GM10248 (cell line): Measurements from ENCODE around the gene RGS13.

Source experiments
- CTCF ChIA-PET: fragments of 300-600 bp; sonication (Branson Sonifier 250); formaldehyde crosslinking; extraction: SDS; loops from one replicate; lab custom pipeline; 2021; ENCODE audit warnings: antibody characterized with exemption; lab: Yijun Ruan, JAX
- POLR2A ChIA-PET: fragments of 350-650 bp; sonication (Branson Sonifier 250); formaldehyde crosslinking; extraction: SDS; loops from one replicate; lab custom pipeline; 2020; ENCODE audit warnings: antibody characterized with exemption; lab: Yijun Ruan, JAX
- DNase-seq: peaks from one replicate; pipeline ENCODE4 v3.0.0; 2012; ENCODE audit errors: extremely low spot score
- CTCF ChIP-seq: IDR thresholded peaks from 2 replicates; pipeline ENCODE4 v1.5.1; 2012; ENCODE audit warnings: mild to moderate bottlenecking, low read depth; ENCODE audit errors: extremely low read depth, missing control alignments, control extremely low read depth

The RGS13 gene, protein sequence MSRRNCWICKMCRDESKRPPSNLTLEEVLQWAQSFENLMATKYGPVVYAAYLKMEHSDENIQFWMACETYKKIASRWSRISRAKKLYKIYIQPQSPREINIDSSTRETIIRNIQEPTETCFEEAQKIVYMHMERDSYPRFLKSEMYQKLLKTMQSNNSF

DNA sequence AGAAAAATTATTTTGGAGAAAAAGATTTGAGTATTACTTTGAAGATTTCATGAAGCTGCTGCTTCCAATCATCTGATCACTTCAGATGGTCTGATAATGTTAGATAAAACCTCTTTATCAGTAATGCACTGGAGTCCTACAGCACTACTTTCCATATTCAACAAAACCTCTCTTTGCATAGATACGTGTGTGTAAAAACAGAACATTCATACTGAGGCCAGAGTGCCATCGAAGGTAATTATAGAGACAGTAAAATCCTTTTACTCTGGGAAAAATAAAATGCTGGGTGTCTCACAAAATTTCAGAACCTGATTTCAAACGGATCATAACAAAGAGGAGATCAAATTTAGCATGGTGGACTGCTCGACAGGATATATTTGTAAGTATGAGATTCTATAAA is at the start of gene RGS13:
Gene RGS13 (plus strand): TSS at position 209 of the 400 bp plus-strand sequence. CDS start 8,188 bp downstream, outside the sequence.
- DNase-seq: no peak
- POLR2A ChIA-PET: no interaction called here
- TF ChIP-seq CTCF: no peak
- CTCF ChIA-PET: no interaction called here

DNA sequence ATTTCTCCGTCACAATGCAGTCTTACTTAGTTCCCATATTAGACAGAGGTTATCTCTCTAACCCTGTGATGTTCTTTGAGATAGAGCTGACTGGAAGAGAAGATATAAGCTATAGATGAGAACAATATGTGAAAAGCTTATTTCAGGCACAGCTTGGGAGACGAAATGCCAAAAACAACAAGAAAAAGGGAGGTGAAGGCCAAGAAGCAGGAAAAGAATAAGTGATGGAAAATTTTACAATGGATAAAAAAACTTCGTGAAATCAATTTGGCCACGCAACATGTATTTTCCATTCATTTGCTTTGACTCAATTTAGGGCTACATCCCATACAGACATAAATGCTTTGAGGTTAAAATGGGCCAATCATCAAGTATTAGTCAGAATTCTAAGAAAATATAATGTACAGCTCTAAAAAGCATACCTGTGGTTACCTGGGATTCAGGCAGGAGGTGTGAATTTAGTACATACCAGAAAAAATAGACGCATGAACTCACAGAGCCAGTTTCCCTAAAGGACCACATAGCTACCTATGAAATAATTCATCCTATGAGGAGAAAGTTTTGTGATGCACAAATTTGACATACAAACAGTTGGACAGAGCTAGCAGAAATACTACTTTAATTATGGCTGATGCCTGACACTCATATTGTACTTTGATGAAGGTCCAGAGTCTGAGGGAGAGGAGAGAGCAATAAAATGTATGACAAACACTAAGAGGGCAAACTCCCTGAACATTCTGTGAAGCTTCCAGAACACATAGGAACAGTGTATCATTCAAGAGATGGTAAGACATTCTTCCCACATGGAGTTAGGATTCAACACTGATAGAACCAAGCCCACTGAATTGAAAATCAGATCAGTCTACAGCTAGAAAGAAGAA is 48.3 kb upstream of the RGS13 start:
- CTCF ChIA-PET: interaction anchor here (1.1 to 2.8 kb wide), 4 partner anchors 9 to 110 kb away, joined by 3 to 13 read pairs (median 6); no protein-coding TSS in a partner anchor
- no peak for DNase-seq
- TF ChIP-seq CTCF: no peak
- POLR2A ChIA-PET: no interaction called here

- no peak for TF ChIP-seq CTCF
- no peak for DNase-seq
- ChIA-PET POLR2A (no interaction called here), CTCF (interaction anchor here (1.0 to 2.8 kb wide), 6 partner anchors 10 to 111 kb away, joined by 3 to 13 read pairs (median 4); no protein-coding TSS in a partner anchor)
Observed at GRCh38 chr1:192588546-192588945, 47.4 kb upstream of the RGS13 start.

DNA sequence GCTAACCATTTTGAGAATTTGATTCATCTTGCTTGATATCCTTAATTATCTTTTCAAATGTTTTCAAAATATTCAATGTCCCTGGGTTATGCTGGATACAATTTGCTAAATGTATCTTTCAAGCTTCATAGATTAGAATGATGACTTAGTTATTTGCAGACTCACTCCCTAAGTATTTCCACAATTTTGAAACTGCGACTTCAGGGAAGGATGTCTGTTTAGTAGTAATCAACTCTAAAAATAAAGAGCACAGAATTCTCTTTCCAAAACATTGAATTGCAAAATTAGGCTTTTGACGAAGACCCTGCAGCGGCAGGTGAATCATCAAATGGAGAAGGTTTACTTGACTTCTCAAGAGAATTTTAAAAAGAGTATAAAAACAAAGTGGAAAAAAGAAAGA is 46.1 kb upstream of the RGS13 start:
- ChIA-PET CTCF (interaction anchor here (1.2 to 1.5 kb wide), 3 partner anchors 9 to 50 kb away, joined by 3 to 4 read pairs (median 4); no protein-coding TSS in a partner anchor), POLR2A (no interaction called here)
- no peak for TF ChIP-seq CTCF
- DNase-seq: no peak

DNA sequence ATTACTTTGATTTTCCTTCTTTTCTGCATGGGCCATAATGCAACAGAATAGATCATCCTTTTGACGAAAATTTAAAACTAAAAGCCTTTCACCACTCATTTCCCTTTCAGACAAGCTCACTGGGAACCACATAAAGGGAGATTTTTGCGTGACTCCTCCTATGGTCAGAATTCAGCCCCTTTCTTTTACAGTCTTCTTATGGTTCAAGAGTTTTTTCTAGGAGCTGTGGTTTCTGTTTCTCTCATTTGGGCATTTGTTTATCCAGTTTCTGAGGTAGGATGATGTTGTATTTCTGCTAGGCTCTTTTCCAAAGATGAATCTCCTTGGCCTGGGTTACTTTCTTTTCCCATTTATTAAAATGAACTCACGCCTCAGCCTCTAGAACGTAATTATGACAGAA is 43.4 kb upstream of the RGS13 start:
- no peak for DNase-seq
- ChIA-PET POLR2A (no interaction called here), CTCF (interaction anchor here (1.1 to 1.2 kb wide), 2 partner anchors 18 to 76 kb away, joined by 3 read pairs; no protein-coding TSS in a partner anchor)
- TF ChIP-seq CTCF: no peak

GRCh38 chr1:192592981-192593708 is 42.8 kb upstream of the RGS13 start:
- ChIA-PET POLR2A (no interaction called here), CTCF (interaction anchor here (0.8 to 1.2 kb wide), 4 partner anchors 10 to 40 kb away, joined by 3 read pairs; no protein-coding TSS in a partner anchor)
- no peak for DNase-seq
- TF ChIP-seq CTCF: no peak
